ENCODE data around the gene NOL8. TPM values are rescaled to one million over a fixed set of nuclear protein-coding genes. Genes with fewer than 3 reads are reported as not detected.

NOL8 gene
- total RNA-seq, 1 donor, result 36.5 TPM

DNA sequence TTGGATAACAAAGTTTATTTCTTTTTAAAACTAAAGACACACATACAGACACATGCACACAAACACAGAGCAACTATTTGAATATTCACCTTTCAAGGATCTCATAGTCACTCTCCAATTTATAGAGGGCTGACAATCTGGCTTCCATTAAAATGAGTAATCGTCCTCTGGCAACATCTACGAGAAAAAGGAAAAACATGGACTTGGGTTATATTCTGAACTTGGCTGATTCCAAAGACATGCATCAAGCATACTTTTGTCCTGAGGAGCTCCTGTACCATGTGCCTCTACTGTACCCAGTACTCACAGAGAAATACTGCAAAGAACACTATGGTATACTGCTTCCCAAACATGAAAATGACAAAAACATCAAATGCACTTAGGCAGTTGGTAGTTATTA is 47.0 kb downstream of the NOL8 start:
- TF ChIP-seq, protein P1, sequence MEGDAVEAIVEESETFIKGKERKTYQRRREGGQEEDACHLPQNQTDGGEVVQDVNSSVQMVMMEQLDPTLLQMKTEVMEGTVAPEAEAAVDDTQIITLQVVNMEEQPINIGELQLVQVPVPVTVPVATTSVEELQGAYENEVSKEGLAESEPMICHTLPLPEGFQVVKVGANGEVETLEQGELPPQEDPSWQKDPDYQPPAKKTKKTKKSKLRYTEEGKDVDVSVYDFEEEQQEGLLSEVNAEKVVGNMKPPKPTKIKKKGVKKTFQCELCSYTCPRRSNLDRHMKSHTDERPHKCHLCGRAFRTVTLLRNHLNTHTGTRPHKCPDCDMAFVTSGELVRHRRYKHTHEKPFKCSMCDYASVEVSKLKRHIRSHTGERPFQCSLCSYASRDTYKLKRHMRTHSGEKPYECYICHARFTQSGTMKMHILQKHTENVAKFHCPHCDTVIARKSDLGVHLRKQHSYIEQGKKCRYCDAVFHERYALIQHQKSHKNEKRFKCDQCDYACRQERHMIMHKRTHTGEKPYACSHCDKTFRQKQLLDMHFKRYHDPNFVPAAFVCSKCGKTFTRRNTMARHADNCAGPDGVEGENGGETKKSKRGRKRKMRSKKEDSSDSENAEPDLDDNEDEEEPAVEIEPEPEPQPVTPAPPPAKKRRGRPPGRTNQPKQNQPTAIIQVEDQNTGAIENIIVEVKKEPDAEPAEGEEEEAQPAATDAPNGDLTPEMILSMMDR (IDR thresholded peaks at IDR 0.05; ENCODE audit: insufficient read depth, low read length), result no peak
- no peak overlapping the region for H3K4me3 ChIP-seq (ENCODE audit: low read depth, low read length)
- DNase-seq (ENCODE audit: low read depth), result peak; percentile 54

DNA sequence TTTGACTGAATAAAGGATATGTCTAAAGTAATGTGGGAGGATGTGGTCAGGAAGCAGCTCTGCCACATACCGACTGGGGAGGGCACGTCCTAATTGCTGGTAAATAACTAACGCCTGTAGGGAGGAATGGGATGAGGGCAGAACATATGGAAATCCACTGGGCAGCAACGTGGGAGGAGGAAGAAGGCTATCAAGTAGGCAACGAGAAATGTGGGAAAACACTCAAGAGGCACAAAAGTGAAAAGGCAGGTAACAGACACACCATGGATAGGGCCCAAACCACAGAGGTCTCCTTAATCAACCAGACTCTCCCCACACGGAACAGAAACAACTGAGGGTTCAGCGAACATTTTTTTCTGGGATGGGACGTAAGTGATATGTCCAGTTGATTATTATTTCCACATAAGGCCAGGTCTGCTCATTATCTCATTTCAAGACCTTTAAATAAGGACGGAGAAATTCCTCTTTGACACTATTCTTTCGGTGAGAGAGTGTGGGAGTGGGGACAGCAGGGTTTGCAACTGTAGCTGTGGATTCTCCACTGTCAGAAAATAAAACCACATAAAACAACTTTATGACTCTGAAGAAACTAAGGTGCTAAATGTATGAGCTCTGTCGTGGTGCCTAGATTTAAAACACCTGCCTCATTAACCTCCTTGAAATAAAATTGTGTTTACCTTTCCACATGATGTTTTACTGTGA is 48.7 kb downstream of the NOL8 start:
- DNase-seq (ENCODE audit: low read depth), result no peak
- H3K4me3 ChIP-seq (ENCODE audit: low read depth, low read length), result no peak overlapping the region
- TF ChIP-seq, protein P1 (IDR thresholded peaks at IDR 0.05; ENCODE audit: insufficient read depth, low read length), result no peak

DNA sequence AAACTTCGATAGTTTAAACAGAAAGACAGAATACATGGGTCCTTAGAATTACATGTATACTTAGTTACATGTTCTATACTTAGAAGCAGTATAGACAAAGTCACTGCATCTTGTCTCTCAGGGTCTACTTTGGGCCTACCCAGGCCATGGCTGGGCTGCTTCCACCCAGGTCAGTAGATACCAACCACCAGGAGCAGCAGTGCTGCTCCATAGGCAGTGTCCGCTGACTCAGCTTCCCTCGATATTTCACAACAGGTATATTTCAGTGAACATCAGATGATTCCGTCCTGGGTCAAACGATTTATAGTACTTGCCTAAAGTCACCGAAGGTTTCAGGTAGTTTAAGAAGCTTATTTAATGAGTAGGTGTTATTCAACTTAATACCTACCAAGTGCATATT is 49.6 kb downstream of the NOL8 start:
- DNase-seq (ENCODE audit: low read depth), result no peak
- TF ChIP-seq, protein P1 (IDR thresholded peaks at IDR 0.05; ENCODE audit: insufficient read depth, low read length), result no peak
- no peak overlapping the region for H3K4me3 ChIP-seq (ENCODE audit: low read depth, low read length)

DNA sequence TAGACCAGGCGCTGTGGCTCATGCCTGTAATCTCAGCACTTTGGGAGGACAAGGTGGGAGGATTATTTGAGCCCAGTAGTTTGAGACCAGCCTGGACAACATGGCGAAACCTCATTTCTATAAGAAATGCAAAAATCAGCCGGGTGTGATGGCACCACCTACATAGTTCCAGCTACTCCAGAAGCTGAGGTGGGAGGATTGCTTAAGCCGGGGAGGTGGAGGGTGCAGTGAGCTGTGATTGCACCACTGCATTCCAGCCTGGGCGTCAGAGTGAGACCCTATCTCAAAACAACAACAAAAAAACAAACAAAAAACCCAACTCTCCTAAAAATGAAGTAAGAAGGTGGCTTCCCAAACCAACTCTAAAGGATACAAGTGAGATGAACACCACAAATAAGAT is 54.6 kb downstream of the NOL8 start:
- H3K4me3 ChIP-seq (ENCODE audit: low read depth, low read length), result no peak overlapping the region
- TF ChIP-seq, protein P1 (IDR thresholded peaks at IDR 0.05; ENCODE audit: insufficient read depth, low read length), result no peak

DNA sequence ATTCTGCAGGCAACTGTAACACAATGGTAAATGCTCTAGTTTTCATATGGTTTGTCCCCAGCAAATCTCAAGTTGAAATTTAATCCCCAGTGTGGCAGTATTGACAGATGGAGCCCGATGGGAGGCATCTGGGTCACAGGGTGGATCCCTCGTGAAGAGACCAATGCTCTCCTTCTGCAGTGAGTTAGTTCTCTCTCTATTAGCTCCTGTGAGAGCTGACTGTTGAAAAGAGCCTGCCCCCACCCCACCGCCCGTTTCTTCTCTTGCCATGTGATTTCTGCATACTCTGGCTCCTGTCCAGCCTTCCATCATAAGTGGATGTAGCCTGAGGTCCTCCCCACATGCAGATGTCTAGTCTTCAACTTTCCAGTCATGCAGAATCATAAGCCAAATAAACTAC is 58.7 kb downstream of the NOL8 start:
- no peak for DNase-seq (ENCODE audit: low read depth)
- no peak overlapping the region for H3K4me3 ChIP-seq (ENCODE audit: low read depth, low read length)
- TF ChIP-seq, protein P1 (IDR thresholded peaks at IDR 0.05; ENCODE audit: insufficient read depth, low read length), result no peak

More for the DNA sequence above, 54.6 kb downstream of the NOL8 start:
- DNase-seq (ENCODE audit: low read depth), result no peak

DNA sequence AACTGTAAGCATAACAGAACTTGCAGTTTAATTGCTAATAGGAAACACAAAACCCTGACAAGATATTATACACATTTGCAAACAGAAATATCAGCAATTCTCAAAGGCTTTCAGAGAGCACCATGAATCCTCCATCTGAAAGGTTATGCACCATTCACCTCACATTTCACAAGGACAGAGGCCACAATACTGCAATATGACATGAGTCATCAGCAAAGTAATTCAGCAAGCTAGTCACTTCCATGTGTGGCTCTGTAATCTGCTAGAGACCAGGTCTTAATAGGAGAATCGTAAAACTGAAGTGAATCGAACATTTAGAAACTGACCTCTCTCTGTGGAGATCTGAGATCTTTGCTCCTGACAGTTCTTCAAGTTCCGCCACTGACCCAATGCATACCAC is 60.0 kb downstream of the NOL8 start:
- H3K4me3 ChIP-seq (ENCODE audit: low read depth, low read length), result no peak overlapping the region
- TF ChIP-seq, protein P1 (IDR thresholded peaks at IDR 0.05; ENCODE audit: insufficient read depth, low read length), result no peak
- DNase-seq (ENCODE audit: low read depth), result no peak

DNA sequence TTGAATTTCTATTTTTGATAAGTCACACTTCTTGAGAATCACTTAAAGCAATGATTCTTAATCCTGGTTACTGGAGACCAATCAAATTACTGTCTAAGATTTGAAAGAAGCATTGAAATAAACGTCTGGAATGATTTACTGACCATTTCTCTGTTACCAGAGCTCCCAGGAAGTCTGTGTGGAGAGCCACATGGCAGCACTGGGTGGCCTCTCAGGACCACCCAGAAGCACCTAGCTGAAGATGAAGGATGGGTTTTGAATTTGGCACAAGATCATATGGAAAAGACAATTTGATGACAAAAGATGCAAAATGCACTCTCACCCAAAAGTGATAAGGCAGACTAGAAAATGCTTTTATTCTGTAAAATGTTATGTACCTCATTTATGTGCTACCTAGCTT is 62.0 kb downstream of the NOL8 start:
- TF ChIP-seq, protein P1 (IDR thresholded peaks at IDR 0.05; ENCODE audit: insufficient read depth, low read length), result no peak
- H3K4me3 ChIP-seq (ENCODE audit: low read depth, low read length), result no peak overlapping the region
- no peak for DNase-seq (ENCODE audit: low read depth)

Data from fibroblast of the aortic adventitia (primary cell).